Measurements from ENCODE around the gene OGT. TPM values are rescaled to one million over a fixed set of nuclear protein-coding genes. Genes with fewer than 3 reads are reported as not detected.
A peak's percentile ranks its signal among the peaks of the same experiment; 100 is the strongest.
"Not testable (repeated sequence)": the region's sequence is repeated elsewhere in the genome, so short reads cannot be mapped to it uniquely, and the experiment has no call there.

Gene OGT
- 90.6 TPM for polyA plus RNA-seq (2013, experiment 1 of 2)
- 73.5 TPM for polyA plus RNA-seq (2013, experiment 2 of 2)

GRCh38 chrX:71532753-71533425, at the start of gene OGT:
Gene OGT, plus strand, starts transcription at chrX:71533104. Its CDS starts 196 bp downstream, at chrX:71533300.
- no peaks in the 10 kb centered on the region for H3K9me3 ChIP-seq (ENCODE audit: control insufficient read depth, low read length)
- peak within 1 kb of the TSS; percentile 72 for H3K4me3 ChIP-seq (ENCODE audit: extremely low read depth, insufficient read depth, low read length, poor library complexity, severe bottlenecking)
- peak within 1 kb of the TSS; percentile 86 for H3K27ac ChIP-seq (ENCODE audit: low read depth, low read length, severe bottlenecking)
- H3K36me3 ChIP-seq (ENCODE audit: control insufficient read depth, insufficient read depth, low read length): peaks cover 8% of the 10 kb centered on the region
- no peaks in the 10 kb centered on the region for H3K4me1 ChIP-seq (ENCODE audit: control insufficient read depth, insufficient read depth, low read length, poor library complexity, severe bottlenecking)
- WGBS, 2 experiments (ENCODE audit: insufficient coverage in 2 of 2): 0% methylated on average over 14 to 23 of the region's 47 CpGs

GRCh38 chrX:71487814-71488213, 45.1 kb upstream of the OGT start:
- no peaks in the 10 kb centered on the region for H3K36me3 ChIP-seq (ENCODE audit: control insufficient read depth, insufficient read depth, low read length)
- no peak overlapping the region for H3K27ac ChIP-seq (ENCODE audit: low read depth, low read length, severe bottlenecking)
- no peaks in the 10 kb centered on the region for H3K4me1 ChIP-seq (ENCODE audit: control insufficient read depth, insufficient read depth, low read length, poor library complexity, severe bottlenecking)
- H3K4me3 ChIP-seq (ENCODE audit: extremely low read depth, insufficient read depth, low read length, poor library complexity, severe bottlenecking): no peak overlapping the region
- H3K9me3 ChIP-seq (ENCODE audit: control insufficient read depth, low read length): no peaks in the 10 kb centered on the region

- no CpG with 5 or more reads among the region's 5 CpGs for WGBS, 2 experiments (ENCODE audit: insufficient coverage in 2 of 2)
- H3K4me1 ChIP-seq (ENCODE audit: control insufficient read depth, insufficient read depth, low read length, poor library complexity, severe bottlenecking): no peaks in the 10 kb centered on the region
- no peaks in the 10 kb centered on the region for H3K9me3 ChIP-seq (ENCODE audit: control insufficient read depth, low read length)
- H3K27ac ChIP-seq (ENCODE audit: low read depth, low read length, severe bottlenecking): no peak overlapping the region
- H3K4me3 ChIP-seq (ENCODE audit: extremely low read depth, insufficient read depth, low read length, poor library complexity, severe bottlenecking): no peak overlapping the region
- H3K36me3 ChIP-seq (ENCODE audit: control insufficient read depth, insufficient read depth, low read length): no peaks in the 10 kb centered on the region
Observed at GRCh38 chrX:71489540-71489939, 43.4 kb upstream of the OGT start.

GRCh38 chrX:71492231-71493065, 40.5 kb upstream of the OGT start:
- no peak overlapping the region for H3K27ac ChIP-seq (ENCODE audit: low read depth, low read length, severe bottlenecking)
- H3K9me3 ChIP-seq (ENCODE audit: control insufficient read depth, low read length): no peaks in the 10 kb centered on the region
- H3K4me1 ChIP-seq (ENCODE audit: control insufficient read depth, insufficient read depth, low read length, poor library complexity, severe bottlenecking): no peaks in the 10 kb centered on the region
- no peaks in the 10 kb centered on the region for H3K36me3 ChIP-seq (ENCODE audit: control insufficient read depth, insufficient read depth, low read length)
- 20 to 30% methylated on average over 15 to 41 of the region's 76 CpGs for WGBS, 2 experiments (ENCODE audit: insufficient coverage in 2 of 2)
- peak overlapping the region; percentile 25 for H3K4me3 ChIP-seq (ENCODE audit: extremely low read depth, insufficient read depth, low read length, poor library complexity, severe bottlenecking)

GRCh38 chrX:71493111-71493613, 39.7 kb upstream of the OGT start:
- WGBS, 2 experiments (ENCODE audit: insufficient coverage in 2 of 2): 90 to 93% methylated on average over 4 to 8 of the region's 16 CpGs
- Histone ChIP-seq H3K4me3 (ENCODE audit: extremely low read depth, insufficient read depth, low read length, poor library complexity, severe bottlenecking) (no peak overlapping the region), H3K27ac (ENCODE audit: low read depth, low read length, severe bottlenecking) (no peak overlapping the region), H3K4me1 (ENCODE audit: control insufficient read depth, insufficient read depth, low read length, poor library complexity, severe bottlenecking) (no peaks in the 10 kb centered on the region), H3K36me3 (ENCODE audit: control insufficient read depth, insufficient read depth, low read length) (no peaks in the 10 kb centered on the region), H3K9me3 (ENCODE audit: control insufficient read depth, low read length) (no peaks in the 10 kb centered on the region)

GRCh38 chrX:71495979-71496378, 36.9 kb upstream of the OGT start:
- not testable (repeated sequence) for H3K9me3 ChIP-seq (ENCODE audit: control insufficient read depth, low read length); H3K27ac ChIP-seq (ENCODE audit: low read depth, low read length, severe bottlenecking); H3K4me1 ChIP-seq (ENCODE audit: control insufficient read depth, insufficient read depth, low read length, poor library complexity, severe bottlenecking); H3K4me3 ChIP-seq (ENCODE audit: extremely low read depth, insufficient read depth, low read length, poor library complexity, severe bottlenecking); H3K36me3 ChIP-seq (ENCODE audit: control insufficient read depth, insufficient read depth, low read length)
- no CpG with 5 or more reads among the region's 3 CpGs for WGBS, 2 experiments (ENCODE audit: insufficient coverage in 2 of 2)

GRCh38 chrX:71496476-71496875, 36.4 kb upstream of the OGT start:
- Histone ChIP-seq H3K36me3 (ENCODE audit: control insufficient read depth, insufficient read depth, low read length) (no peaks in the 10 kb centered on the region), H3K4me1 (ENCODE audit: control insufficient read depth, insufficient read depth, low read length, poor library complexity, severe bottlenecking) (no peaks in the 10 kb centered on the region), H3K4me3 (ENCODE audit: extremely low read depth, insufficient read depth, low read length, poor library complexity, severe bottlenecking) (no peak overlapping the region), H3K27ac (ENCODE audit: low read depth, low read length, severe bottlenecking) (no peak overlapping the region), H3K9me3 (ENCODE audit: control insufficient read depth, low read length) (no peaks in the 10 kb centered on the region)
- 95 to 100% methylated on average over 2 of the region's 3 CpGs for WGBS, 2 experiments (ENCODE audit: insufficient coverage in 2 of 2)

- not testable (repeated sequence) for H3K4me1 ChIP-seq (ENCODE audit: control insufficient read depth, insufficient read depth, low read length, poor library complexity, severe bottlenecking); H3K27ac ChIP-seq (ENCODE audit: low read depth, low read length, severe bottlenecking)
- 96% methylated on average over 4 of the region's 5 CpGs; no CpG with 5 or more reads in 1 of the 2 experiments for WGBS, 2 experiments (ENCODE audit: insufficient coverage in 2 of 2)
Observed at GRCh38 chrX:71502080-71502479, 30.8 kb upstream of the OGT start.

GRCh38 chrX:71504346-71504745, 28.6 kb upstream of the OGT start:
- WGBS, 2 experiments (ENCODE audit: insufficient coverage in 2 of 2): no CpG with 5 or more reads among the region's 1 CpG
- Histone ChIP-seq H3K4me1 (ENCODE audit: control insufficient read depth, insufficient read depth, low read length, poor library complexity, severe bottlenecking) (no peaks in the 10 kb centered on the region), H3K27ac (ENCODE audit: low read depth, low read length, severe bottlenecking) (no peak overlapping the region), H3K9me3 (ENCODE audit: control insufficient read depth, low read length) (no peaks in the 10 kb centered on the region), H3K36me3 (ENCODE audit: control insufficient read depth, insufficient read depth, low read length) (no peaks in the 10 kb centered on the region), H3K4me3 (ENCODE audit: extremely low read depth, insufficient read depth, low read length, poor library complexity, severe bottlenecking) (no peak overlapping the region)

More at GRCh38 chrX:71502080-71502479, 30.8 kb upstream of the OGT start:
- H3K36me3 ChIP-seq (ENCODE audit: control insufficient read depth, insufficient read depth, low read length); H3K4me3 ChIP-seq (ENCODE audit: extremely low read depth, insufficient read depth, low read length, poor library complexity, severe bottlenecking); H3K9me3 ChIP-seq (ENCODE audit: control insufficient read depth, low read length): not testable (repeated sequence)

GRCh38 chrX:71509289-71509688, 23.6 kb upstream of the OGT start:
- no peaks in the 10 kb centered on the region for H3K36me3 ChIP-seq (ENCODE audit: control insufficient read depth, insufficient read depth, low read length)
- no peak overlapping the region for H3K27ac ChIP-seq (ENCODE audit: low read depth, low read length, severe bottlenecking)
- WGBS, 2 experiments (ENCODE audit: insufficient coverage in 2 of 2): 80% methylated on average over 1 of the region's 1 CpG; no CpG with 5 or more reads in 1 of the 2 experiments
- no peaks in the 10 kb centered on the region for H3K9me3 ChIP-seq (ENCODE audit: control insufficient read depth, low read length)
- H3K4me3 ChIP-seq (ENCODE audit: extremely low read depth, insufficient read depth, low read length, poor library complexity, severe bottlenecking): no peak overlapping the region
- H3K4me1 ChIP-seq (ENCODE audit: control insufficient read depth, insufficient read depth, low read length, poor library complexity, severe bottlenecking): no peaks in the 10 kb centered on the region

- 80% methylated on average over 1 of the region's 2 CpGs; no CpG with 5 or more reads in 1 of the 2 experiments for WGBS, 2 experiments (ENCODE audit: insufficient coverage in 2 of 2)
- Histone ChIP-seq H3K4me1 (ENCODE audit: control insufficient read depth, insufficient read depth, low read length, poor library complexity, severe bottlenecking) (no peaks in the 10 kb centered on the region), H3K9me3 (ENCODE audit: control insufficient read depth, low read length) (no peaks in the 10 kb centered on the region), H3K36me3 (ENCODE audit: control insufficient read depth, insufficient read depth, low read length) (no peaks in the 10 kb centered on the region), H3K4me3 (ENCODE audit: extremely low read depth, insufficient read depth, low read length, poor library complexity, severe bottlenecking) (no peak overlapping the region), H3K27ac (ENCODE audit: low read depth, low read length, severe bottlenecking) (no peak overlapping the region)
Observed at GRCh38 chrX:71510161-71510560, 22.7 kb upstream of the OGT start.

All from mesodermal cell (in vitro differentiated cells).